SK-N-SH (cell line): Measurements from ENCODE around the gene ATAD1. TPM values are rescaled to one million over a fixed set of nuclear protein-coding genes. Genes with fewer than 3 reads are reported as not detected.

ENCODE experiments used
- CTCF ChIA-PET: fragments of 300-600, 350-600 bp; formaldehyde crosslinking; extraction: SDS; loops from one replicate; lab custom pipeline; 2021; lab: Yijun Ruan, JAX
- POLR2A ChIA-PET: fragments of 350-600 bp; sonication (Branson Sonifier 250); formaldehyde crosslinking; extraction: SDS; loops from one replicate; lab custom pipeline; 2020; ENCODE audit warnings: antibody characterized with exemption, inconsistent platforms; lab: Yijun Ruan, JAX
- DNase-seq: peaks from one replicate; pipeline ENCODE4 v3.0.0; 2012
- H2AFZ ChIP-seq: fragments of 200-600 bp; sonication (generic); 2 replicates; pipeline ENCODE4 v1.8.1; 2016; ENCODE audit warnings: antibody characterized with exemption, mild to moderate bottlenecking, low read depth
- H3F3A ChIP-seq: fragments of 200-600 bp; sonication (generic); replicated peaks from 2 replicates; pipeline ENCODE3; 2016; ENCODE audit warnings: antibody characterized with exemption, mild to moderate bottlenecking; ENCODE audit not compliant: insufficient read depth
- H3K27ac ChIP-seq, 2 experiments: fragments of 200-500 bp in 1 of 2; fragments of 200-600 bp in 1 of 2; sonication (Bioruptor generic) in 1 of 2; sonication (generic), shearing (Covaris generic) in 1 of 2; 2 replicates each; pipeline versions ENCODE4 v1.5.1 to v1.6.1; 2014 to 2016; ENCODE audit warnings: low read depth in 2 of 2, inconsistent platforms in 1 of 2, low read length in 1 of 2, mild to moderate bottlenecking in 1 of 2, mixed read lengths in 1 of 2
- H3K27me3 ChIP-seq: fragments of 200-600 bp; sonication (generic), shearing (Covaris generic); 2 replicates; pipeline ENCODE4 v1.6.1; 2016; ENCODE audit warnings: mixed run types; ENCODE audit not compliant: insufficient read depth
- H3K36me3 ChIP-seq, 2 experiments: fragments of 200-500 bp in 1 of 2; fragments of 200-600 bp in 1 of 2; sonication (Bioruptor generic) in 1 of 2; sonication (generic) in 1 of 2; replicated peaks in 1 of 2; 2 replicates each; pipeline versions ENCODE3 to v1.5.1; 2014 to 2016; ENCODE audit warnings: low read length in 1 of 2, mild to moderate bottlenecking in 1 of 2; ENCODE audit not compliant: insufficient read depth in 2 of 2, control insufficient read depth in 1 of 2
- H3K4me1 ChIP-seq, 2 experiments: fragments of 200-500 bp in 1 of 2; fragments of 200-600 bp in 1 of 2; sonication (Bioruptor generic) in 1 of 2; sonication (generic), shearing (Covaris generic) in 1 of 2; 2 replicates each; pipeline versions ENCODE4 v1.5.1 to v1.6.1; 2014 to 2016; ENCODE audit warnings: low read depth in 1 of 2, low read length in 1 of 2, mixed run types in 1 of 2; ENCODE audit not compliant: insufficient read depth in 2 of 2, control insufficient read depth in 1 of 2
- H3K4me2 ChIP-seq: fragments of 200-600 bp; sonication (generic), shearing (Covaris generic); 2 replicates; pipeline ENCODE4 v1.6.1; 2017; ENCODE audit warnings: mixed run types
- H3K4me3 ChIP-seq, 2 experiments: fragments of 200-500 bp in 1 of 2; fragments of 200-600 bp in 1 of 2; sonication (Bioruptor generic) in 1 of 2; sonication (generic), shearing (Covaris generic) in 1 of 2; 2 replicates each; pipeline versions ENCODE4 v1.5.1 to v1.8.1; 2014 to 2016; ENCODE audit warnings: low read depth in 2 of 2, inconsistent platforms in 1 of 2, low read length in 1 of 2, mild to moderate bottlenecking in 1 of 2, mixed read lengths in 1 of 2, moderate library complexity in 1 of 2
- H3K79me2 ChIP-seq: fragments of 200-600 bp; sonication (generic); 2 replicates; pipeline ENCODE4 v1.8.1; 2017; ENCODE audit warnings: mild to moderate bottlenecking; ENCODE audit not compliant: insufficient read depth
- H3K9ac ChIP-seq: fragments of 200-600 bp; sonication (generic); 2 replicates; pipeline ENCODE4 v1.6.1; 2017; ENCODE audit warnings: mixed run types
- H3K9me2 ChIP-seq: fragments of 200-600 bp; sonication (generic); 2 replicates; pipeline ENCODE4 v1.6.1; 2017; ENCODE audit warnings: mixed run types
- H3K9me3 ChIP-seq: fragments of 200-600 bp; sonication (generic); 2 replicates; pipeline ENCODE4 v1.6.1; 2017; ENCODE audit warnings: mixed run types, mild to moderate bottlenecking, moderate library complexity
- H4K20me1 ChIP-seq: fragments of 200-600 bp; sonication (generic); 2 replicates; pipeline ENCODE4 v1.6.1; 2017; ENCODE audit warnings: mild to moderate bottlenecking, mixed run types; ENCODE audit not compliant: insufficient read depth
- CHD2 ChIP-seq: fragments of 150-350 bp; IDR thresholded peaks from 2 replicates; pipeline ENCODE4 v1.6.1; 2018; ENCODE audit warnings: low read length; ENCODE audit not compliant: partially characterized antibody
- FOSL2 ChIP-seq: IDR thresholded peaks from 2 replicates; pipeline ENCODE4 v1.4.0; 2012; ENCODE audit warnings: low read depth, mild to moderate bottlenecking, moderate library complexity, borderline replicate concordance
- JUND ChIP-seq: IDR thresholded peaks from 2 replicates; pipeline ENCODE4 v1.4.0; 2012
- PBX3 ChIP-seq: IDR thresholded peaks from 2 replicates; pipeline ENCODE4; 2012
- POLR2AphosphoS5 ChIP-seq: IDR thresholded peaks from 2 replicates; pipeline ENCODE4 v1.6.1; 2012; ENCODE audit warnings: low read depth, low read length
- RCOR1 ChIP-seq: fragments of 150-350 bp; IDR thresholded peaks from 2 replicates; pipeline ENCODE4 v1.6.1; 2017; ENCODE audit warnings: antibody characterized with exemption, low read length
- RFX5 ChIP-seq: IDR thresholded peaks from 2 replicates; pipeline ENCODE4 v1.6.1; 2012; ENCODE audit warnings: mild to moderate bottlenecking, improper control_type of control experiment, low read length
- TCF12 ChIP-seq: IDR thresholded peaks from 2 replicates; pipeline ENCODE4 v1.4.0; 2012
- WGBS: methylation state at CpG from one replicate; pipeline ENCODE4 v1.1.6; 2017; ENCODE audit warnings: low lambda C conversion rate; 5-methylcytosine and 5-hydroxymethylcytosine counted together
- polyA plus RNA-seq, 3 experiments: library from polyadenylated mRNA; depleted of rRNA; stranded (reverse); fragments of >200 nt; gene quantifications; 2 replicates each; pipeline ENCODE4 v1.2.3, GENCODE V29; 2012

The ATAD1 gene
- polyA plus RNA-seq, 1 of the 3 experiments (the other 2 are of a cell fraction): 13.5 TPM

- DNase-seq: no peak
- H3K27ac ChIP-seq: no peak overlapping the region
- H3K4me1 ChIP-seq: peaks cover 0 to 16% of the 10 kb centered on the region in 2 experiments; a peak in 1 of 4 replicates
- peaks cover 10% of the 10 kb centered on the region for H3F3A ChIP-seq
- ChIA-PET POLR2A (interaction anchor here (0.6 kb wide), 1 partner anchor 13 kb away, joined by 4 read pairs; no protein-coding TSS in a partner anchor), CTCF (interaction anchor here (0.6 kb wide), 1 partner anchor 442 kb away, joined by 3 read pairs; no protein-coding TSS in a partner anchor)
- peaks cover 12% of the 10 kb centered on the region; the same call in 1 of the 2 replicates for H3K79me2 ChIP-seq
- H2AFZ ChIP-seq: no peak overlapping the region
- H3K9ac ChIP-seq: no peak overlapping the region
- H3K36me3 ChIP-seq: peaks cover 52 to 58% of the 10 kb centered on the region in 2 experiments
- no peak for TF ChIP-seq TCF12
- 92% methylated on average over 13 of the region's 13 CpGs for WGBS
- no peak overlapping the region for H3K4me2 ChIP-seq
- H3K4me3 ChIP-seq: no peak overlapping the region
- H4K20me1 ChIP-seq: no peaks in the 10 kb centered on the region
- H3K27me3 ChIP-seq: no peaks in the 10 kb centered on the region
- H3K9me2 ChIP-seq: no peaks in the 10 kb centered on the region
- H3K9me3 ChIP-seq: no peaks in the 10 kb centered on the region
These were observed 53.7 kb downstream of the ATAD1 start for GRCh38 chr10:87764072-87764934.

- POLR2A ChIA-PET: interaction anchor here (0.7 kb wide), 1 partner anchor 55 kb away, joined by 3 read pairs; no protein-coding TSS in a partner anchor
- H3K4me2 ChIP-seq: no peak overlapping the region
- H4K20me1 ChIP-seq: no peaks in the 10 kb centered on the region
- no peak overlapping the region for H3K9ac ChIP-seq
- peaks cover 56 to 62% of the 10 kb centered on the region in 2 experiments for H3K36me3 ChIP-seq
- 90% methylated on average over 5 of the region's 5 CpGs for WGBS
- H3F3A ChIP-seq: peaks cover 16% of the 10 kb centered on the region
- CTCF ChIA-PET: interaction anchor here (1.2 to 1.6 kb wide), 3 partner anchors 9 to 106 kb away, joined by 3 read pairs; no protein-coding TSS in a partner anchor
- H3K79me2 ChIP-seq: peaks cover 12% of the 10 kb centered on the region; the same call in 1 of the 2 replicates
- TF ChIP-seq PBX3: peak; percentile 35; the same call in 1 of the 2 replicates
- TF ChIP-seq POLR2AphosphoS5: no peak
- no peak for TF ChIP-seq CHD2
- no peak for TF ChIP-seq RFX5
- TF ChIP-seq RCOR1: no peak
- peak; percentile 23; the same call in 1 of the 2 replicates for TF ChIP-seq FOSL2
- peak; percentile 42 for TF ChIP-seq JUND
- no peaks in the 10 kb centered on the region for H3K27me3 ChIP-seq
- H3K4me1 ChIP-seq: peaks cover 0 to 15% of the 10 kb centered on the region in 2 experiments; a peak in 1 of 4 replicates
- peak overlapping the region in 1 of 2 experiments; percentile 18; a peak in 1 of 4 replicates for H3K27ac ChIP-seq
- H3K9me2 ChIP-seq: no peaks in the 10 kb centered on the region
- H3K9me3 ChIP-seq: no peaks in the 10 kb centered on the region
- H3K4me3 ChIP-seq: no peak overlapping the region
- H2AFZ ChIP-seq: no peak overlapping the region
- DNase-seq: no peak
These were observed 54.8 kb downstream of the ATAD1 start for GRCh38 chr10:87763086-87763861.
